ENCODE measurements around the gene SHROOM3. TPM values are rescaled to one million over a fixed set of nuclear protein-coding genes. Genes with fewer than 3 reads are reported as not detected.
A peak's percentile ranks its signal among the peaks of the same experiment; 100 is the strongest.

SHROOM3 gene
- total RNA-seq, 1 experiment from 2014 or later: 27.6 TPM

DNA sequence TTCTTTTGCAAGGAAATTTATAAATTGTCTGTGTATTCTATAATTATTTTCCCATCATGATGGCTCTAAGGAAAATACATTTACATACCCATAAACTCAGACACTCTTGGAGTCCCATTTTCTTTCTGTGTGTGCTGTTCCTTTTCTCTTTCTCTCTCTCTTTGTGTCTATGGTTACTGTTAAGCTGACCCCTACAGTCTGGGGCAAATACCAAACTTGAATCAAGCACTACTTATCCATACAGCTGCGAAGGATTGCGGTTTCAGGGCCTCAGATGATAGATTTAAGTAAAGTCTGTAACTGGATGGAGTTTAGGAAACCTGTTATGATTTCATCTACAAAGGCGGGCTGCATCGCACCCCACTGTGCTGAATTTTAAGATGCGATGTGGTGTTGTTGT, 150.2 kb downstream of the SHROOM3 start:
- Histone ChIP-seq H2AK5ac (ENCODE audit: insufficient read length, low read length) (no peak overlapping the region), H3K18ac (ENCODE audit: insufficient read length, low read depth, low read length) (no peak overlapping the region), H2BK15ac (ENCODE audit: low read depth, low read length) (no peak overlapping the region), H3K9me3 (ENCODE audit: control insufficient read depth, low read depth, low read length) (no peaks in the 10 kb centered on the region), H3K14ac (ENCODE audit: insufficient read depth, low read length) (no peak overlapping the region), H2BK5ac (ENCODE audit: insufficient read length, low read length) (no peak overlapping the region), H3K4me1 (ENCODE audit: insufficient read depth, low read length) (peaks cover 13% of the 10 kb centered on the region), H3K9ac (ENCODE audit: extremely low read depth, insufficient read length, low read length) (no peak overlapping the region), H3T11ph (ENCODE audit: low read length) (no peak overlapping the region), H2BK20ac (ENCODE audit: low read depth, low read length, poor library complexity, severe bottlenecking) (no peak overlapping the region), H4K5ac (ENCODE audit: insufficient read length, low read depth, low read length) (no peak overlapping the region), H2BK12ac (ENCODE audit: insufficient read length, low read depth, low read length) (no peak overlapping the region), H4K91ac (ENCODE audit: insufficient read length, low read depth, low read length) (no peak overlapping the region), H3K56ac (ENCODE audit: insufficient read length, low read depth, low read length) (no peak overlapping the region), H3K27ac (ENCODE audit: insufficient read length, low read depth, low read length) (no peak overlapping the region), H3K23ac (ENCODE audit: insufficient read length, low read depth, low read length) (no peak overlapping the region), H3K79me2 (ENCODE audit: insufficient read depth, low read length) (no peaks in the 10 kb centered on the region), H3K79me1 (ENCODE audit: insufficient read depth, low read depth, low read length, poor library complexity, severe bottlenecking) (no peaks in the 10 kb centered on the region), H2BK120ac (ENCODE audit: low read depth, low read length, poor library complexity, severe bottlenecking) (no peak overlapping the region), H4K8ac (replicated peaks; ENCODE audit: insufficient read length, low read depth, low read length) (no peak overlapping the region), H3K4ac (ENCODE audit: low read depth, low read length) (no peak overlapping the region), H3K4me2 (ENCODE audit: insufficient read depth, insufficient read length, low read length) (peak overlapping the region; percentile 66), H4K20me1 (ENCODE audit: control insufficient read depth, insufficient read depth, insufficient read length) (no peaks in the 10 kb centered on the region), H3K27me3 (ENCODE audit: insufficient read depth, low read length) (no peaks in the 10 kb centered on the region), H3K23me2 (ENCODE audit: insufficient read length, low read depth, low read length, poor library complexity, severe bottlenecking) (peaks cover 5% of the 10 kb centered on the region), H2AFZ (ENCODE audit: low read length) (no peak overlapping the region)
- DNase-seq: no peak
- TF ChIP-seq, protein P1, sequence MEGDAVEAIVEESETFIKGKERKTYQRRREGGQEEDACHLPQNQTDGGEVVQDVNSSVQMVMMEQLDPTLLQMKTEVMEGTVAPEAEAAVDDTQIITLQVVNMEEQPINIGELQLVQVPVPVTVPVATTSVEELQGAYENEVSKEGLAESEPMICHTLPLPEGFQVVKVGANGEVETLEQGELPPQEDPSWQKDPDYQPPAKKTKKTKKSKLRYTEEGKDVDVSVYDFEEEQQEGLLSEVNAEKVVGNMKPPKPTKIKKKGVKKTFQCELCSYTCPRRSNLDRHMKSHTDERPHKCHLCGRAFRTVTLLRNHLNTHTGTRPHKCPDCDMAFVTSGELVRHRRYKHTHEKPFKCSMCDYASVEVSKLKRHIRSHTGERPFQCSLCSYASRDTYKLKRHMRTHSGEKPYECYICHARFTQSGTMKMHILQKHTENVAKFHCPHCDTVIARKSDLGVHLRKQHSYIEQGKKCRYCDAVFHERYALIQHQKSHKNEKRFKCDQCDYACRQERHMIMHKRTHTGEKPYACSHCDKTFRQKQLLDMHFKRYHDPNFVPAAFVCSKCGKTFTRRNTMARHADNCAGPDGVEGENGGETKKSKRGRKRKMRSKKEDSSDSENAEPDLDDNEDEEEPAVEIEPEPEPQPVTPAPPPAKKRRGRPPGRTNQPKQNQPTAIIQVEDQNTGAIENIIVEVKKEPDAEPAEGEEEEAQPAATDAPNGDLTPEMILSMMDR (conservative IDR thresholded peaks at IDR 0.05): no peak
- Mint-ChIP-seq H3K9me3 (no peaks in the 10 kb centered on the region; a peak in 1 of 5 replicates), H3K27ac (peak overlapping the region in 1 of 3 experiments; percentile 29; a peak in 2 of 7 replicates), H3K4me1 (peaks cover 54 to 59% of the 10 kb centered on the region in 2 experiments), H3K4me3 (peak overlapping the region; percentile 78 to 82; a peak in 4 of 5 replicates), H3K27me3 (ENCODE audit: low read depth) (no peaks in the 10 kb centered on the region), H3K36me3 (ENCODE audit: insufficient read depth in 1 of 3, low read depth in 3 of 3) (no peaks in the 10 kb centered on the region)
- no CpG with 5 or more reads among the region's 5 CpGs for WGBS (ENCODE audit: extremely low coverage, insufficient read length, low lambda C conversion rate)
